ENCODE results near the gene TIAM1.

TIAM1 gene

GRCh38 chr21:31235671-31236450 lies 108.2 kb downstream of the TIAM1 start:
- Histone ChIP-seq H3K4me3 (ENCODE audit: low read length) (no peak overlapping the region), H3K4me1 (ENCODE audit: control insufficient read depth, low read length) (no peaks in the 10 kb centered on the region), H3K36me3 (ENCODE audit: control insufficient read depth, low read length) (no peaks in the 10 kb centered on the region), H3K27ac (ENCODE audit: low read depth, low read length) (no peak overlapping the region), H3F3A (ENCODE audit: control insufficient read depth, insufficient read depth) (no peaks in the 10 kb centered on the region), H3K4me2 (ENCODE audit: low read length) (no peak overlapping the region), H4K20me1 (ENCODE audit: control insufficient read depth, insufficient read depth, low read depth, low read length) (no peaks in the 10 kb centered on the region), H3K27me3 (ENCODE audit: control insufficient read depth, low read length) (no peaks in the 10 kb centered on the region), H3K9me3 (ENCODE audit: control insufficient read depth, insufficient read depth, low read length) (peaks cover 7% of the 10 kb centered on the region; the same call in 1 of the 2 replicates), H3K9me2 (replicated peaks; ENCODE audit: control insufficient read depth, low read length) (no peaks in the 10 kb centered on the region), H3K79me2 (ENCODE audit: control insufficient read depth, low read length) (no peaks in the 10 kb centered on the region)
- TF ChIP-seq EZH2phosphoT487 (IDR thresholded peaks at IDR 0.05; ENCODE audit: borderline replicate concordance, low read length) (no peak), CTCF (IDR thresholded peaks at IDR 0.05; ENCODE audit: low read depth, low read length, poor library complexity, severe bottlenecking) (no peak)

- H3K9me3 ChIP-seq (ENCODE audit: control insufficient read depth, insufficient read depth, low read length), result no peaks in the 10 kb centered on the region
- no peak overlapping the region for H3K4me2 ChIP-seq (ENCODE audit: low read length)
- H3K4me1 ChIP-seq (ENCODE audit: control insufficient read depth, low read length), result no peaks in the 10 kb centered on the region
- H4K20me1 ChIP-seq (ENCODE audit: control insufficient read depth, insufficient read depth, low read depth, low read length), result no peaks in the 10 kb centered on the region
- H3K36me3 ChIP-seq (ENCODE audit: control insufficient read depth, low read length), result no peaks in the 10 kb centered on the region
- H3K27ac ChIP-seq (ENCODE audit: low read depth, low read length), result no peak overlapping the region
- H3K9me2 ChIP-seq (replicated peaks; ENCODE audit: control insufficient read depth, low read length), result no peaks in the 10 kb centered on the region
- H3K4me3 ChIP-seq (ENCODE audit: low read length), result no peak overlapping the region
- no peak for TF ChIP-seq EZH2phosphoT487 (IDR thresholded peaks at IDR 0.05; ENCODE audit: borderline replicate concordance, low read length)
- TF ChIP-seq CTCF (IDR thresholded peaks at IDR 0.05; ENCODE audit: low read depth, low read length, poor library complexity, severe bottlenecking), result no peak
- no peaks in the 10 kb centered on the region for H3F3A ChIP-seq (ENCODE audit: control insufficient read depth, insufficient read depth)
- H3K79me2 ChIP-seq (ENCODE audit: control insufficient read depth, low read length), result no peaks in the 10 kb centered on the region
- H3K27me3 ChIP-seq (ENCODE audit: control insufficient read depth, low read length), result no peaks in the 10 kb centered on the region
These were observed 109.1 kb downstream of the TIAM1 start for GRCh38 chr21:31234936-31235335.

DNA sequence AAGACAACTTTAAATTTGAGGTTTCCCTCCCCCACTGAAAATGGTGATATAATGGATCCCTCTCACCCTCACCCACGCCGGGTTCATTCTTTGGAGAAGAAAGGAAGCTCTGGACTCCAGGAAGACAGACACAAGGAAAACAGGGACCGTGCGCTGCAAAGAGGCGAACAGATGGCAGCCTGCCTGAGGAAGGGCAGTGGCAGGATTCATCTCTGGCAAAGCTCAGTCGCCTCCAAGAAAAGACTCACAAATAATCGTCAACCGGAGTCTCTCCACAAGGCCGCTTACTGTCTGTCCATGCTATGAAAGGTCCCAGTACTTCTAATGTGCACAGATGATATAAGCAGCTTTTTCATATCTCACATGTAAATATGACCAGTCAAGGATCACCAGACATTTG lies 110.3 kb downstream of the TIAM1 start:
- no peak overlapping the region for H3K4me3 ChIP-seq (ENCODE audit: low read length)
- no peaks in the 10 kb centered on the region for H3K79me2 ChIP-seq (ENCODE audit: control insufficient read depth, low read length)
- no peaks in the 10 kb centered on the region for H4K20me1 ChIP-seq (ENCODE audit: control insufficient read depth, insufficient read depth, low read depth, low read length)
- no peak overlapping the region for H3K4me2 ChIP-seq (ENCODE audit: low read length)
- H3F3A ChIP-seq (ENCODE audit: control insufficient read depth, insufficient read depth), result no peaks in the 10 kb centered on the region
- H3K9me3 ChIP-seq (ENCODE audit: control insufficient read depth, insufficient read depth, low read length), result no peaks in the 10 kb centered on the region
- no peaks in the 10 kb centered on the region for H3K4me1 ChIP-seq (ENCODE audit: control insufficient read depth, low read length)
- no peak overlapping the region for H3K27ac ChIP-seq (ENCODE audit: low read depth, low read length)
- H3K27me3 ChIP-seq (ENCODE audit: control insufficient read depth, low read length), result no peaks in the 10 kb centered on the region
- H3K9me2 ChIP-seq (replicated peaks; ENCODE audit: control insufficient read depth, low read length), result no peaks in the 10 kb centered on the region
- no peak for TF ChIP-seq EZH2phosphoT487 (IDR thresholded peaks at IDR 0.05; ENCODE audit: borderline replicate concordance, low read length)
- TF ChIP-seq CTCF (IDR thresholded peaks at IDR 0.05; ENCODE audit: low read depth, low read length, poor library complexity, severe bottlenecking), result no peak
- no peaks in the 10 kb centered on the region for H3K36me3 ChIP-seq (ENCODE audit: control insufficient read depth, low read length)

Data from DOHH2 (cell line).